HG03196 (cell line): Measurements from ENCODE around the gene OMA1.
"Not testable (repeated sequence)": the region's sequence is repeated elsewhere in the genome, so short reads cannot be mapped to it uniquely, and the experiment has no call there.

Experiments used
- ATAC-seq: cut with Tn5 transposase; IDR thresholded peaks from one replicate; pipeline ENCODE4 v1.9.1; 2021; ENCODE audit not compliant: unreplicated experiment

The OMA1 gene

DNA sequence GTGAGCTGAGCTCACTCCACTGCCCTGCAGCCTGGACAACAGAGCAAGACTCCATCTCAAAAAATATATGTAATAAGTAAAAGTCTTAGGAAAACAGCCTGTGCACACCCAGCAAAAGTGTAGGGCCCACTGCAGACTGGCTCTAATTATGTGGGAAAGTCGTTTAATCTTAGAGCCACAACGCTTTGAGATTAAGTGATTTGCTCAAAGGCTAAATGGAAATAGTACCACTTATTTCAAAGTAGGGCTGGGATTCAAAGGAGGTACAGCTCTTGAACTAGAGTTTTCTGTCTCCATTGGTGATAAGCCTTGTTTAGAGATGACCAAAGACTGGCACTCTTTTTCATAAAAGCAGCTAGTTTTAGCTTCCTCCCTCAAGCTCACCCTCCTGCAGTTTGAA, 28.3 kb upstream of the OMA1 start:
- ATAC-seq, result no peak

DNA sequence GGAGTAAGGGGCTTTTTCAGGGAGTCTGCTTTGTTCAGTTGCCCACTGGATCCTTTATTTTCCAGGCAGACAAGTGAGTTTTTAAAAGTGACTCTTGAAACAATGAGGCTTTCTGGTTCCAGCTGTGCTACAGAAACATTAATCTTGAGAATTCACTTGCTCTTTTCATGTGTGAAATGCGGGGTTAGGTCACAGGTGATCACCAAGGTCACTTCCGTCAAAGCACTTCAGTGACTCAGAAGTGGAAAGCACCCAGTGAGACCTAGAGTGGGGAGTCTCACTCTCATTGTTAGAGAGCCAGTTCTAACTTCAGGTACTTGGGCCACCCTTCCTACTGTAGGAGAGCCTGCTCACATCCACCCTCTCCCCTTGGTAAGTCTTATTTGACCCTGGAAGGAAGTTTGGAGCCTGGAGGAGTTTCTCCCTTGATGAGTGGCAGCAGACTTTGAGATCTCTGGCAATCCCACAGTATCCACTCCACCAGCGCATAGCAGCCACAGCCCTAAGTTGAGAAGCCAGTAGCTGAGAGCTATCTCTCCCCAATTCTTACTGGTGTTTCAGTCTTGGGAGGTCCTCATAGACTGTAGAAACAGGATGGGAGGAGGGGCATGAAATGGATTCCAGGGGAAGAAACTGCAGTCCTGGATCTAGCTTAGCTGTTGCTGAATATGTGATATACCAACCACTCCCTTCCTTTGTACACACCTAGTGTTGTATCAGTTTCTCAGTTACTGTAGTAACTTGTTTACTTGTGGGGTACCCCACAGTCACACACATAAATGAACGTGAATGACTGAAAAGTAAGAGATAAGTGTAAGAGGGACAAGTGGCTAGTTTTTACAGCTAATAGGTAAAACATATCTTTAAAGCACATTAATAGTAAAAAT, 27.4 kb upstream of the OMA1 start:
- ATAC-seq, result peak; percentile 95

DNA sequence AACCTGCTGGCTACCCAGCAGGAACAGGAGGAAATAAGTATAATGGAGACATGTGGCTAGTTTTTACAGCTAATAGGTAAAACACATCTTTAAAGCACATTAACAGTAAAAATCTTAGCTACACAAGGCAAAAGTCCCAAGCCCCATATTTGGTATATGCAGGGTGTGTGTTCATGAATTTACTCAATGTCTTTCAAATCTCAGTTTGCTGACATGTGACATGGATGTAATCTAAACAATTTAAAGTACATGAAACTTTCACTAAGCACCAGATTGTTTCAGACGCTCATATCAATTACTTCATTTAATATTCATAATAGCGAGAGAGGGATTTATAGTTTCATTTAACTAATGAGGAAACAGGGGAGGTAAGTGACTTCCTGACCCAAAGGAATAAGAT, 26.6 kb upstream of the OMA1 start:
- ATAC-seq, result no peak

DNA sequence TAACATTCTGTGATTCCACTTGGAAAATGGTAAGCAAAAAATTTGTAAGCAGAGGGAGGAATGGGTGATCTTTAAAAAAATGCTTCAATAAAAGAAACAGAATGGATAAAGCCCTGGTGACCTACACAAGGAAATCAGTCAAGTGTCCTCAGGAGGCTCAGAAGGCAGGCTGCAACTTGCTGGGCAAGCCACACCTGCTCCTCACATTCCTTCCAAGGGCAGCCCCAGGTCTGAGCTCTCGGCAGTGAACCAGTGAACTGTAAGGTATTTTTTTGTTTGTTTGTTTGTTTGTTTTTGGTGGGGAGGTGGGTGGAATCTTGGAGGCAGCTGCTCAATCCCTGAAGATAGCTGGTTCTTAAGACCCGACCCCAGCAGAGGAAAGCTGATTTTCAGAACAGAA, 26.2 kb upstream of the OMA1 start:
- no peak for ATAC-seq

DNA sequence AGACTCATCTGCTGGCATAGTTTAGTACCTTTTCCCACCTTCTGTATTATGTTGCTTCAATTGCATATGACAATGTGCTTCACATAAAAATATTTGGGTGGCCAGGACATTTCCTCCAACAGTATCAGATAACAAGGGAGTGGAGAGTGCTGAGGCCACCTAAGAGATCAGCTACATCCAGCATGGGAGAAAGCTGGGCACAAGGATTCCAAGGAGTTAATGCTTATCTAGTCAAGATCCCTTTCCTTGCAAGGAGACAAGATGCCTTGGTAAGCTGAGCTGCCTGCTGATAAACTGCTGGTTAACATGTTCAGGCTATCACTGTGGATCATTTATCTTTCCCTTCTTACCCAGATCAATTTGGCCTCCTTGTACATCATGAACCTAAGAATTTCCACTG, 25.1 kb upstream of the OMA1 start:
- ATAC-seq, result no peak

DNA sequence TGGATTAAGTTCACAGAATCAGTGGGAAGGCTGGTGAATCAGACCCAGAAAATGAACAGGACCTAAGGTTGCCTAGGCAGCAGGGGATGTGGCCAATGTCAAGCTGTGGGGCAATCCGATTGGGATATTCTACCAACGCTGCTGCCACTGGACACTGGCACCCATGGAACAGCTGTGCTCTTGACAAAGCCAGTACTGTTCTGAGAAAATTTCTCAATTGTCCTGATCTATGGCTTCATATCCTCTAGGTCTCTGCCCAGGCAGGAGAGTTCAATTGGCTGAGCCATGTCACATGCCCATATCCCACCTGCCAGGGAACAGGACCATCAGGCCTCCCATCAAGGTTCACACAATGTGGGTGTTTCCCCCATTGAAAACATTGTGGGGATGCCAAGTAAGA, 24.3 kb upstream of the OMA1 start:
- no peak for ATAC-seq

DNA sequence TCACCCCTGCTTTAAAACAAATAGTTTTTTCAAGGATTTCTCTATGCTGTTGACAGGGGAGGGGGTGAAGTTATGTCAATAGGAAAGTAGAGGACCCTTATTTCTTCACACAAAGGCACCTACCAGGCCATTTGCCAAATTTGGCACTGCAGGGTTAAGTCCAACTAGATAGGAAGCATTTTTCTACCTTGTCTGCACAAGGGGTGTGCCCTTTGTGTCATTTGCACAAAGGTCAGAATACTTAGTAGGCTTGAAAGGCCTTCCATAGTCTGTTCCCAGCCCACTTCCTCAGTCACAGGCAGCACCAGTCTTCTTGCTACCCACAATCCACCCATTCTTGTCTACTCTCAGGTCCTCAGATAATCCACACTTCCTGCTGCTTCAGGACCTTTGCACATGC, 23.6 kb upstream of the OMA1 start:
- ATAC-seq, result no peak

DNA sequence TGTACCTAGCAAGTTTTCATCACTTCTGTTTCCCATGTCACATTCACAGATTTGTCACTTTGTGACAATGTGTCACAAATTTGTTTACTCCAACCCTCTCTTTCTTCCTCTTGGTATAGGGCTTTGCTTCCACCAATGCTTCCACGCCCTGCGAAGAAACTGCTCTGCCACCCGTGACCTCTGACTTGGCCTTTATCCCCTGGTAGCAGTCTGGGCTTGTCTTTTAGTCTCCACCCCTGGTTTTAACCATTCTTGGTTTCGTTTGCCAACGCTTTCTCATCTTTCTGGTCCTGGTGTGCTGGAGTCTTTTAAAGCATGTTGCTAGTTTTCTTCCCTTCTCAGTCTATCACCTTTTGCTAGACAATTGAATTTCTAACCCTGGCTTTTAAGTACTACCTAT, 22.4 kb upstream of the OMA1 start:
- ATAC-seq, result no peak

DNA sequence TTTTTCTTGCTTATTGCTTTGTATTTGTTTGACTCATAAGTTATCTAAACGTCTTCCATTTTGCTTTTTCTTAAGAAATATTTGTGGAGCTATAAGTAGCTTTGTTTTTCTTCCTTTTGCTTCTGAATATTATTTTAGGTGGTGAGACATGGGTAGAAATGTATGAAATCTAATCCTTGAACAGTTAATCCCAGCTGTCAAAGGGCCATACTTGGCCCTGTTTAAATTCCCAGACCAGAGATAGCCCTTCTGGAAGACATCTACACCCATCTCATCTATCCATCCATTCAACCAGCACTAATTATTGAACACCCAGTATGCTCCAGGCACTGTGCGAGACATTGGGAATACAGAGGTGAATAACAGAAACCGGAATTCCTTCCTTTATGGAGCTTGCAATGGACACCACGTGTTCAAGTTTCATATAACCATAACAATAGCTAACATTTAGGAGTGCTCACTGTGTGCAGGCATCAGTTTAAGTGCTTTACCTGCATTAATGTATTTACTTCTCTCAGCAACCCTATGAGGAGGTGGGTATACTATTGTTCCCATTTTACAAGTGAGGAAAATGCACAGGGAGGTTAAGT, 21.8 kb upstream of the OMA1 start:
- ATAC-seq, result no peak

DNA sequence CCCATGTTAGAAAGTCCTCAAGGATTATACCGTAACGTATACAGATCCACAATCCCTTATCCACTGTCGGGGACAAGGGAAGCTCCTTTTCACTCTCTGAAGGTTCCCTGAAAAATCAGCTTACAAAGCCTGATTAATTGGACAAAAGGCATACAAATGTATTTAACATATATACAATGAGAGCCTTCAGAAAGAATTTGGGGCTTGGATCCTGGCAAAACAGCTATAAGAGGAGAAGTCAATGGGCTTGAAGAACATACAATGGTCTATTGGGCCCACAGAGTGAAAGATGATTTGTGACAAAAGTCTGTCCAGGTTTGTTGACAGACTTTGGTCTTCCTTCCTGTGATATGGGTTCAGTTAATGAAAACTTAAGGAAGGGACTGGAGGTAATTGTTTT, 19.8 kb upstream of the OMA1 start:
- ATAC-seq, result no peak

DNA sequence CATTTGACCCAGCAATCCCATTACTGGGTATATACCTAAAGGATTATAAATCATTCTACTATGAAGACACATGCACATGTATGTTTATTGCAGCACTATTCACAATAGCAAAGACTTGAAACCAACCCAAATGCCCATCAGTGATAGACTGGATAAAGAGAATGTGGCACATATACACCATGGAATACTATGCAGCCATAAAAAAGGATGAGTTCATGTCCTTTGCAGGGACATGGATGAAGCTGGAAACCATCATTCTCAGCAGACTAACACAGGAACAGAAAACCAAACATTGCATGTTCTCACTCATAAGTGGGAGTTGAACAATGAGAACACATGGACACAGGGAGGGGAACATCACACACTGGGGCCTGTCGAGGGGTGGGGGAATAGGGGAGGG, 17.2 kb upstream of the OMA1 start:
- not testable (repeated sequence) for ATAC-seq

DNA sequence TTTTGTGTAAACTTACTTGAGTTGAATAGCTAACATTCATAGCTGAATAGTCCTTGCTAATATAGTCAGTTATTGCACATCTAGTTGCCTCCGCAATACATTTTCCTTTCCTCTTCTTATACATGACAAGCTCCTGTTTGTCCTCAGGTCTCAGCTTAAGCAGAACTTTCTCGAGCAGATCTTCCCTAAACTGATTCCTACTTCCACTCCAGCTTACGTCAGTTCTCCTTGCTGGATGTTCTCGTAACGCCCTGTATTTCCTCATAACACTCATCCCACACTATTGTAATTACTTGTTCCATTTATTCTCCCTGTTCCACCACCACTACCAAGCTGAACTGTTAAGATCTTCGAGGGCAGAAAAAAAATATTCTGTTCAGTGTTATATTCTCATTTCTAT, 15.1 kb upstream of the OMA1 start:
- no peak for ATAC-seq

DNA sequence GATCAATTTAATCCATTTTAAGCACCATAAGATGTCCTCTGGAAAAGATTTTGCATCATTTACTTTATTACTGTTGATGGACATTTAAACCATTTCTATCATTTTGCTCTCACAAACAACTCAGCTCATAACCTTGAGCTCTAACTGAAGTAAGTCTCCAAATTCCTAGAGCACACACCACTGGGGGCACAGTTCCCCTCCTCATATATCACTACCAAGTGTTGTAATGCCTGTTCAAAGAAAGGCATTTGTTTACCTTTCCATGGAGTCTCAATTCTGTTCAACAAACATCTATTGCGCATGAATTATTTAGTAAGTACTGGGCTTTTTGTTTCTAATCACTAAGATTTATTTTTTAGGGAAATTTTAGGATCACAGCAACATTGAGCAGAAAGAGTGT, 8.9 kb upstream of the OMA1 start:
- no peak for ATAC-seq

DNA sequence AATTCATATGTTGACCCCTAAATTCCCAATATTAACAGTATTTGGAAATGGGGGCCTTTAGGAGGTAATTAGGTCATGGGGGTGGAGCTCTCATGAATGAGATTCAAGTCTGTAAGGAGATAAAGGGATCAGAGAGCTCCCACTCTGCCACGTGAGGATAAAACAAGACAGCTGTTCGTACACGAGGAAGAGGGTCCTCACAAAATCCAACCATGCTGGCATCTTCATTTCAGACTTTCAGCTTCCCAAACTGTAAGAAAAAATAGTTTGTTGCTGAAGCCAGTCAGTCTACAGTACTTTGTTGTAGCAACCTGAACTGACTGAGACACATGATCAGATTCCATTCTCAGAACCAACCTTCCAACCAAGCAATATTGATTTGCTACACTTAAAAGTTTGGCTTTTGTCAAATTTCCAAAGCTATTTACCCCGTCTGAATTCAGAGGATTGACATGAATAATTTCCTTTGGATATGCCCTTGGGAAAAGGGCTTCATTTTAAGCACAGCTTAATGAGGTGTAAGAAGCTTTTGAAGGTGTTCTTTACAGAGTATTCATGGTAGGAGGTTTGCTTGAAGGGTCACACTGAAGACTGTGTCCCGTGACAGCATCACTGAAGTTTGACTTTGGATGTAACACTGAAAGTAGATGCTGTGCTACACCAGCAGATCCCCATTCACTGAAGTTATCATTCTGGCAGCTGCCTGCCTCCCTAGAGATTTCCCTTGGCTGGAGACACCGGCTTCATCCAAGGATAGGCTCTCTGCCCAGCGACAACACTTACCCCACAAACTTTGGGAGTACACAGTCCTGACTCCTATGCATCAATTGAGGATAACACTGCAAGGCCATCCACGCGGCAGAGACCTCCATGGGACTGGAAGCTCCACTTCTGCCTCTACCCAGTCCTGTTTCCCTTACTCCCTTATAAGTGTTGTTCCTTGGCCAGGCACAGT, 4.9 kb upstream of the OMA1 start:
- ATAC-seq, result no peak

DNA sequence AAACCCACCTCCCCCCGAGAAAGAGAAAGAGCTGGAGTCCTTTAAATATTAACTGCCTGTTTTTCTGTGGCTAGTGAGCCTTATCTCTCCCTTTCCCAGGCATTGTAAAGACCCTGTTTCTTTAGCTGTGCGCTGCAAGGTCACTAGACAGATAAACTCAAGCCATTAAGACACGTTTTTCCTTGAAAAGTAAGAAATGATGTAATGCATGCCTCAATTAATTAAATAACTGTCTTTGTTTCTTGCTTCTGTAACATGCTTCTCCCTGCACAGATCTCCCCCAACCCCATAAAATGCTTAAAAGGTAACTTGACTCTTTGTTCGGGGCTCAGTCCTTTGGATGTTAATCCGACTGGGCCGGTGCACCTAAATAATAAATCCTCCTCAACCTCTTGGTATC, 2.8 kb upstream of the OMA1 start:
- ATAC-seq, result not testable (repeated sequence)

DNA sequence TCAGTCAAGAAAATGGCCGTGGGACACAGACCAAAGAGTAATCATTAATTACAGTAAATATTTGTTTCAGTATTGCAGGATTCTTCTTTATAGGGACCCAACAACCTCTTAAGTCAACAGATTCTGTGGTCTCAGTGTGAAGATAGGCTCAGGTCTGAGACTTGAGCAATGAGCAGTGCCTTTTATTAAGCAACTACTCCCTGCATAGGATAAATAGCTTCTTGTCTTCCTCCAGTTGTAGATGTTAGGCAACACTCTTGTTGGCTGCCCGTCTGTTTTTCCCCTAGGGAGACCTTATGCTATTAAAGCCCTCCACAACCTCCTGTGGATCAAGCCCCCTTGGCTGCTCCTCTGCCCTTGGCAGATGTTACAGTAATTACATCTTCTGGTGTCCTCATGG, 1.8 kb upstream of the OMA1 start:
- no peak for ATAC-seq

DNA sequence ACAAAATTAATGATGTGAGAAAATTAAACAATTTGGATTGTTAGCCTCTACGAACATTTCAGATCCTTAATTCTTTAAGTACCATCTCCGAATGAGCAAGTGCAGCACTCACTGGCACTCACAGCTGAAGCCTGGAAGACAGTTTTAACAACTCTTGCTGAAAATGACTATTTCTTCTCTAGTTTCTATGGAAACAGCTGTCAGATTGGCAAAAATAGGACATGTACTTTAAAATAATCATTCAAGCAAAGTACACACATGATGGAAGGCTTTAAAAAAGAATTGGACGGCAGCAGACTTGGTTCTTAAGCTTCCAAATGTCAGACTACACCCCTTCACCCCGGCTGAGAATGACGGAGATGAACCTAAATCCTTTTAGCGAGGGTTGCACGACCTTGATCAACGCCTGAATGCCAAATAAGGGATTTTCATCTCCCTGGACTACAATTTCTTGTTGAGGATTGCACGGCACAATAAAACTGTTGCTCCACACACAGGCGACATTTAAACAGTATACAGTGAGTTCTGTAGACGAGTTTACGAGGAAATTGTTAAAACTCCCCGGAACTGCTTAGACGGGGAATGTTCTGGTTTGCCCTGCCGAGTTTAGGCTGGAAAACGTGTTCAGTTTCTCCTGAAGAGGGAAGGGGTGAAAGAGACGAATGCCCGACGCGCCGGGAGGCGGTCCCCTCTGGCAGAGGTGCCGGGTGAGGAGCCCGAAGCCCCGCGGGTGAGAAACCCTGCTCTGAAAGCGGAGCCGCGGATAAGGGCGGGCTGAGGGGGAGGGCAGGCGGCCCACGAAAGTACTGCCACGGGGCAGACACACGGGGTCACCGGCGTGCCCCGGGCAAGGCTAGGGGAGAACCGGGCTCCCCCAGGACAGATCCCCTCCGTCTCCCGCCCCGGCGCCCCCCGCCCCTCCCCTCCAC, 671 bp downstream of the OMA1 start:
- peak; percentile 63 for ATAC-seq

DNA sequence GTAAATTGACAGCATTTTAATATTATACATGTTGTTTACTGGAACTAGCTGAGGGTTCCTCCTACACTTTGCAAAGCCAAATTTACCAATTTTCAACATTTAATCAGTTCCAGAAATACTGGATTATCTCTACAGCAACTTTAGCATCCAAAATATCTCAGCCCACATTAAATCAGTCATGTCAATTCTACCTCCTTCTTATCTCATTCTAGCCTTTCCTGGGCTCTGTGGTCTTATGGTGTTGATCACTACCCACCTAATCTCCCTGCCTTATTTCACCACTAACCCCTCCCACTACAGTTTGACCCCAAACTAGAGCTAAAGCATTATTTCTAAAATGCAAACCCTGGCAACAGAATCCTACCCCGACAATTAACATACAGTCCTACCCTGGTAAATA, 3.3 kb downstream of the OMA1 start:
- ATAC-seq, result no peak

DNA sequence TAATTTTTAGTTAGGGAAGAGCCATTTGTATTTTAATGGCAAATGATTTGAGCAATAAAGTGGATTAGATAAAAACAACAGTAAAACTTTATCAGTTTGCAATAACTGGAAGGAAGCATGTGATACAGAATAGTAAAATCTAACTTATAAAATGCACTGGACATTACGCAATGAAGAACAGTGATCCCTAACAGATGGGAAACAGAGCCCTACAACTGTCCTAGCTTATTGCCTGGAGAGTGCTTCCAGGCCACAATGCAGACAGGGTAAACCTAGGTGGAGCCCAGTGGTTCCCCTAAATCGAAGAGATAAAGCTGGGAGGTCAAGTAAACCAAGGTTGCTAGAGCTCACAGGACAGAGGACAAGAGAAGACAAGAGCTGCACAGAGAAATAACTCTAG, 7.0 kb downstream of the OMA1 start:
- no peak for ATAC-seq

DNA sequence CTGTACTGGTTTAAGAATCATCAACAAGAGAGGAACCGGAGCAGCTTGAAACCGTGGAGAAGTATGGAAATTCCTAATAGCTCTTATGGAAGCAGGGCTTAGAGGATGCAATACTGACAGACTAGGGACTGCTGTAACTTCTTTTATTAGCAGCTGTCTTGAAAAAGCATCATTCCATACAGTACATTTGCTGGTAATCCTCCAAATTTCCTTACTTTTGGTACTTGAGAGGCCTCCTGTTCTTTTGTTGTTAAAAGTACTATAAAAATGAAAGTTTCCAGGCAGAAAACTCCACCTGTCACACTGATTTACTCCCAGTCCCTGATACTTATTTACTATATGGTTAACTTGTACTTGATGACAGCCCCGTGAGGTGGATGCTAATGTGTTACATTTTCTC, 7.7 kb downstream of the OMA1 start:
- no peak for ATAC-seq

DNA sequence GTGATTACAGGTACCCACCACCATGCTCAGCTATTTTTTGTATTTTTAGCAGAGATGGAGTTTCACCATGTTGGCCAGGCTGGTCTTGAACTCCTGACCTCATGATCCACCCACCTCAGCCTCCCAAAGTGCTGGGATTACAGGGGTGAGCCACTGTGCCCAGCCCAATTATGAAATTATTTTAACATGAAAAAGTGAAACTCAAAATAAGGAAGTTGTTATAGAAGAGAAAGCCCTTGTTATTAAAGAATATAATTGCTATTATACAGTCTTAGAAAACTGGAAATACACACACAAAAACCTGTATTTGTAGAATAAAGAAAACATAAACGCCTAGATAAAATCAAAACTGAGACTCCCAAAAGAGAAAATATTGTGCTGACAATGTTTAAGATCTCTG, 14.7 kb downstream of the OMA1 start:
- not testable (repeated sequence) for ATAC-seq
